ENCODE data around the gene EPB41L4B.

EPB41L4B gene

DNA sequence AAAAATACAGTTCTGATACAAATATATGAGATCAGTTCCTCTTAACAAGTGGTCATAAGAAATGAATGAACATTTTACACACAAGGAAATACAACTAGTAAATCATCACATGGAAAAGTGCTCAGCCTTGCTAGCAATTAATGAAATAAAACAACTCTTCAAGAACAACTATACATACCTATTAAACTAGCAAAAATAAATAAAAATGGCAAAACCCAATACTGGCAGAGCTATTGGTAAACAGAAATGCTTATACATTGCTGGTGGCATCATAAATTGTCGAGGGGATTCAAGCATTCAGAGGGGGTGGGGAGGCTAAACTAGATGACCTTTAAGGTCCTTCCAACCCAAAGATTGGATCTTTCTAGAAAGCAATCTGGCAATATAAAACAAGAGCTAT, 147.9 kb downstream of the EPB41L4B start:
- TF ChIP-seq, protein P1, sequence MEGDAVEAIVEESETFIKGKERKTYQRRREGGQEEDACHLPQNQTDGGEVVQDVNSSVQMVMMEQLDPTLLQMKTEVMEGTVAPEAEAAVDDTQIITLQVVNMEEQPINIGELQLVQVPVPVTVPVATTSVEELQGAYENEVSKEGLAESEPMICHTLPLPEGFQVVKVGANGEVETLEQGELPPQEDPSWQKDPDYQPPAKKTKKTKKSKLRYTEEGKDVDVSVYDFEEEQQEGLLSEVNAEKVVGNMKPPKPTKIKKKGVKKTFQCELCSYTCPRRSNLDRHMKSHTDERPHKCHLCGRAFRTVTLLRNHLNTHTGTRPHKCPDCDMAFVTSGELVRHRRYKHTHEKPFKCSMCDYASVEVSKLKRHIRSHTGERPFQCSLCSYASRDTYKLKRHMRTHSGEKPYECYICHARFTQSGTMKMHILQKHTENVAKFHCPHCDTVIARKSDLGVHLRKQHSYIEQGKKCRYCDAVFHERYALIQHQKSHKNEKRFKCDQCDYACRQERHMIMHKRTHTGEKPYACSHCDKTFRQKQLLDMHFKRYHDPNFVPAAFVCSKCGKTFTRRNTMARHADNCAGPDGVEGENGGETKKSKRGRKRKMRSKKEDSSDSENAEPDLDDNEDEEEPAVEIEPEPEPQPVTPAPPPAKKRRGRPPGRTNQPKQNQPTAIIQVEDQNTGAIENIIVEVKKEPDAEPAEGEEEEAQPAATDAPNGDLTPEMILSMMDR (conservative IDR thresholded peaks at IDR 0.05; ENCODE audit: low read length) = no peak
- no peak for TF ChIP-seq EZH2phosphoT487 (IDR thresholded peaks at IDR 0.05; ENCODE audit: borderline replicate concordance)
- H3K36me3 ChIP-seq (ENCODE audit: insufficient read depth, low read length) = no peaks in the 10 kb centered on the region
- H3K79me2 ChIP-seq (ENCODE audit: insufficient read depth, low read length) = no peaks in the 10 kb centered on the region

DNA sequence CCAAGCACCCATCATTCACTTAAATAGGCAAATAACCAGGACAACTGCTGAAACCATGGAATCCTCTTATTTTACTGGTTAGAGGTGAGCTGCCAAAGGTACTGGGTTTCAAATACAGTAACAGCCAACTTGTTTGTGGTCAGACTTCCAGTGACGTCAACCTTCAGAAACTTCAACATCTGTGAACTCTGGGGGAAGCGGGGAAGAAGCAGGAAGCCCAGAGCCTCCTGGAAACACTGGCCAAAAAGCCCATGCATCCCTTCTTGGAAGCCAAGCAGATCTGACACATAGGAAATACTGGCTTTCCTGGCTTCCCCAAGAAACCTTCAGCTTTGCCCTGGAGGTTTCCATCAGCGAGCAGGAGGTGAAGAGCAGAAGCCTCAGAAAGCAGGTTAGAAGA, 148.9 kb downstream of the EPB41L4B start:
- no peak overlapping the region for H3K9ac ChIP-seq (ENCODE audit: low read depth, low read length, poor library complexity, severe bottlenecking)
- TF ChIP-seq EZH2phosphoT487 (IDR thresholded peaks at IDR 0.05; ENCODE audit: borderline replicate concordance) = no peak
- TF ChIP-seq, protein P1 (conservative IDR thresholded peaks at IDR 0.05; ENCODE audit: low read length) = no peak

More for the DNA sequence above, 147.9 kb downstream of the EPB41L4B start:
- no peaks in the 10 kb centered on the region for H3K9me2 ChIP-seq (replicated peaks; ENCODE audit: low read depth, low read length)
- no peak overlapping the region for H2AFZ ChIP-seq (ENCODE audit: low read length)
- no peak overlapping the region for H3K4me2 ChIP-seq (ENCODE audit: low read depth, low read length, poor library complexity, severe bottlenecking)
- H3K9ac ChIP-seq (ENCODE audit: low read depth, low read length, poor library complexity, severe bottlenecking) = no peak overlapping the region
- no peaks in the 10 kb centered on the region for H4K20me1 ChIP-seq (ENCODE audit: insufficient read depth, low read length, poor library complexity, severe bottlenecking)
- no peaks in the 10 kb centered on the region for H3K4me1 ChIP-seq (ENCODE audit: insufficient read depth, low read length, poor library complexity, severe bottlenecking)
- no peaks in the 10 kb centered on the region for H3K9me3 ChIP-seq (ENCODE audit: insufficient read depth, low read depth, low read length)
- no peaks in the 10 kb centered on the region for H3K27me3 ChIP-seq (ENCODE audit: insufficient read depth, low read length, poor library complexity, severe bottlenecking)
- H3K4me3 ChIP-seq (ENCODE audit: low read length, poor library complexity, severe bottlenecking) = no peak overlapping the region
- H3F3A ChIP-seq (ENCODE audit: low read depth) = no peaks in the 10 kb centered on the region

DNA sequence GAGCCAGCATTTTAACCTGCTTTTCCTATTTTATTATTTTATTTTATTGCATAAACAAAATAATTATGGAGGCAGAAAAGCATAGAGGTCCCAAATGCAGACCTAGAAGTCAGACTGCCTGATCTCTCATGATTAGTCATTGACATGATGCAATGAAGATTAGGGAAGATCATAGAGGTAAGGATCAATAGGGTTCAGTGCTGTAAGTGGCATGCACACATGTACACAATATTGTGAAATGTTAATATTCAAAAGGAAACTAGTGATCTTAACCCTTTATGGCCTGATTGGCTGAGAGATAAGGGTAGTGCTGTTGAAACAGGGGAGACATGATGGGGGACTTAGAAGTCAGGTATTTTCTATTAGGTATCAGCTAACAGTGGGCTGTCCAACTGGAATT, 152.7 kb downstream of the EPB41L4B start:
- Histone ChIP-seq H2AFZ (ENCODE audit: low read length) (no peak overlapping the region), H3K4me3 (ENCODE audit: low read length, poor library complexity, severe bottlenecking) (no peak overlapping the region)

More for the DNA sequence above, 148.9 kb downstream of the EPB41L4B start:
- H3K79me2 ChIP-seq (ENCODE audit: insufficient read depth, low read length) = no peaks in the 10 kb centered on the region
- no peak overlapping the region for H2AFZ ChIP-seq (ENCODE audit: low read length)
- no peaks in the 10 kb centered on the region for H3F3A ChIP-seq (ENCODE audit: low read depth)
- H3K4me3 ChIP-seq (ENCODE audit: low read length, poor library complexity, severe bottlenecking) = no peak overlapping the region
- H3K4me1 ChIP-seq (ENCODE audit: insufficient read depth, low read length, poor library complexity, severe bottlenecking) = no peaks in the 10 kb centered on the region
- H3K9me2 ChIP-seq (replicated peaks; ENCODE audit: low read depth, low read length) = no peaks in the 10 kb centered on the region
- H3K36me3 ChIP-seq (ENCODE audit: insufficient read depth, low read length) = no peaks in the 10 kb centered on the region
- H3K9me3 ChIP-seq (ENCODE audit: insufficient read depth, low read depth, low read length) = no peaks in the 10 kb centered on the region
- no peak overlapping the region for H3K4me2 ChIP-seq (ENCODE audit: low read depth, low read length, poor library complexity, severe bottlenecking)
- H3K27me3 ChIP-seq (ENCODE audit: insufficient read depth, low read length, poor library complexity, severe bottlenecking) = no peaks in the 10 kb centered on the region
- no peaks in the 10 kb centered on the region for H4K20me1 ChIP-seq (ENCODE audit: insufficient read depth, low read length, poor library complexity, severe bottlenecking)

More for the DNA sequence above, 152.7 kb downstream of the EPB41L4B start:
- Histone ChIP-seq H3K4me1 (ENCODE audit: insufficient read depth, low read length, poor library complexity, severe bottlenecking) (no peaks in the 10 kb centered on the region), H3K9me2 (replicated peaks; ENCODE audit: low read depth, low read length) (no peaks in the 10 kb centered on the region), H3K4me2 (ENCODE audit: low read depth, low read length, poor library complexity, severe bottlenecking) (no peak overlapping the region), H3K9me3 (ENCODE audit: insufficient read depth, low read depth, low read length) (no peaks in the 10 kb centered on the region), H3K9ac (ENCODE audit: low read depth, low read length, poor library complexity, severe bottlenecking) (no peak overlapping the region), H3K27me3 (ENCODE audit: insufficient read depth, low read length, poor library complexity, severe bottlenecking) (no peaks in the 10 kb centered on the region), H4K20me1 (ENCODE audit: insufficient read depth, low read length, poor library complexity, severe bottlenecking) (no peaks in the 10 kb centered on the region), H3K36me3 (ENCODE audit: insufficient read depth, low read length) (no peaks in the 10 kb centered on the region), H3K79me2 (ENCODE audit: insufficient read depth, low read length) (no peaks in the 10 kb centered on the region), H3F3A (ENCODE audit: low read depth) (no peaks in the 10 kb centered on the region)
- TF ChIP-seq, protein P1 (conservative IDR thresholded peaks at IDR 0.05; ENCODE audit: low read length) = no peak
- no peak for TF ChIP-seq EZH2phosphoT487 (IDR thresholded peaks at IDR 0.05; ENCODE audit: borderline replicate concordance)
